OCI-LY3 (cell line): ENCODE measurements around the gene SECTM1.
A peak's percentile ranks its signal among the peaks of the same experiment; 100 is the strongest.

Source experiments
- H2AFZ ChIP-seq: fragments of 200-600, 300-600 bp; shearing (Covaris generic); 2 replicates; pipeline ENCODE4 v1.6.0; 2014; ENCODE audit warnings: antibody characterized with exemption, low read depth, low read length
- H3K27ac ChIP-seq: fragments of 200-600, 300-600 bp; sonication (generic); 2 replicates; pipeline ENCODE4 v1.5.1; 2014; ENCODE audit warnings: mild to moderate bottlenecking, low read length, moderate library complexity, mixed read lengths
- H3K27me3 ChIP-seq: fragments of 200-600, 300-600 bp; sonication (generic); 2 replicates; pipeline ENCODE4 v1.6.1; 2014; ENCODE audit warnings: low read depth, low read length, mixed read lengths
- H3K36me3 ChIP-seq: fragments of 200-600, 300-600 bp; sonication (generic); replicated peaks from 2 replicates; pipeline ENCODE3; 2014; ENCODE audit warnings: low read depth, low read length, mixed read lengths
- H3K4me1 ChIP-seq: fragments of 300-600, 200-600 bp; sonication (generic); 2 replicates; pipeline ENCODE4 v1.6.1; 2014; ENCODE audit warnings: low read length, mixed read lengths
- H3K4me2 ChIP-seq: fragments of 200-600, 300-600 bp; sonication (generic); 2 replicates; pipeline ENCODE4 v1.6.1; 2014; ENCODE audit warnings: low read length, mixed read lengths
- H3K4me3 ChIP-seq: fragments of 300-600, 200-600 bp; sonication (generic); 2 replicates; pipeline ENCODE4 v1.5.1; 2014; ENCODE audit warnings: antibody characterized with exemption, mild to moderate bottlenecking, low read length, moderate library complexity
- H3K79me2 ChIP-seq: fragments of 300-600, 200-600 bp; shearing (Covaris generic); 2 replicates; pipeline ENCODE4 v1.6.1; 2014; ENCODE audit warnings: mild to moderate bottlenecking, low read length, mixed read lengths
- H3K9ac ChIP-seq: fragments of 300-600, 200-600 bp; shearing (Covaris generic); 2 replicates; pipeline ENCODE4 v1.6.0; 2014; ENCODE audit warnings: mild to moderate bottlenecking, low read length, moderate library complexity
- H3K9me3 ChIP-seq: fragments of 200-600, 300-600 bp; shearing (Covaris generic); 2 replicates; pipeline ENCODE4 v1.6.1; 2014; ENCODE audit warnings: low read length, mixed read lengths; ENCODE audit not compliant: insufficient read depth
- H4K20me1 ChIP-seq: fragments of 200-600, 300-600 bp; sonication (generic); 2 replicates; pipeline ENCODE4 v1.6.1; 2016; ENCODE audit warnings: low read length, mixed read lengths; ENCODE audit not compliant: insufficient read depth
- CTCF ChIP-seq: fragments of 200-600, 300-600 bp; sonication (generic); IDR thresholded peaks from 2 replicates; pipeline ENCODE4 v1.5.1; 2014; ENCODE audit warnings: antibody characterized with exemption, low read length, low read depth
- EZH2phosphoT487 ChIP-seq: fragments of 200-600 bp; shearing (Covaris generic); IDR thresholded peaks from 2 replicates; pipeline ENCODE4 v1.6.1; 2018; ENCODE audit warnings: antibody characterized with exemption, mixed run types, low read depth

SECTM1 gene

GRCh38 chr17:82331345-82331939 lies 2.1 kb downstream of the SECTM1 start:
- no peak for TF ChIP-seq CTCF
- TF ChIP-seq EZH2phosphoT487: no peak
- Histone ChIP-seq H3K4me2 (no peak overlapping the region), H3K36me3 (no peaks in the 10 kb centered on the region), H2AFZ (no peak overlapping the region), H3K27me3 (peaks cover 21% of the 10 kb centered on the region), H3K4me1 (peaks cover 37% of the 10 kb centered on the region), H3K9ac (no peak overlapping the region), H3K27ac (no peak overlapping the region), H4K20me1 (no peaks in the 10 kb centered on the region), H3K4me3 (no peak overlapping the region), H3K79me2 (no peaks in the 10 kb centered on the region), H3K9me3 (no peaks in the 10 kb centered on the region)

GRCh38 chr17:82330322-82331239 lies 3.0 kb downstream of the SECTM1 start:
- Histone ChIP-seq H3K4me2 (peak overlapping the region; percentile 20), H3K9ac (no peak overlapping the region), H3K9me3 (no peaks in the 10 kb centered on the region), H3K79me2 (no peaks in the 10 kb centered on the region), H3K27me3 (peaks cover 22% of the 10 kb centered on the region), H4K20me1 (no peaks in the 10 kb centered on the region), H3K4me3 (no peak overlapping the region), H3K27ac (no peak overlapping the region), H2AFZ (no peak overlapping the region), H3K4me1 (peaks cover 28% of the 10 kb centered on the region), H3K36me3 (no peaks in the 10 kb centered on the region)
- TF ChIP-seq EZH2phosphoT487 (no peak), CTCF (no peak)

- H3K36me3 ChIP-seq: no peaks in the 10 kb centered on the region
- H3K4me1 ChIP-seq: peaks cover 24% of the 10 kb centered on the region
- H3K27ac ChIP-seq: no peak overlapping the region
- H3K79me2 ChIP-seq: no peaks in the 10 kb centered on the region
- peaks cover 28% of the 10 kb centered on the region for H3K27me3 ChIP-seq
- TF ChIP-seq CTCF (no peak), EZH2phosphoT487 (no peak)
- no peak overlapping the region for H3K4me3 ChIP-seq
- no peak overlapping the region for H2AFZ ChIP-seq
- H3K9me3 ChIP-seq: no peaks in the 10 kb centered on the region
- H4K20me1 ChIP-seq: no peaks in the 10 kb centered on the region
- peak overlapping the region; percentile 20; the same call in 1 of the 2 replicates for H3K4me2 ChIP-seq
- H3K9ac ChIP-seq: no peak overlapping the region
Observed at GRCh38 chr17:82329683-82330321, 3.8 kb downstream of the SECTM1 start.

- Histone ChIP-seq H3K79me2 (no peaks in the 10 kb centered on the region), H3K4me3 (no peak overlapping the region), H3K4me1 (peaks cover 23% of the 10 kb centered on the region), H3K9me3 (no peaks in the 10 kb centered on the region), H4K20me1 (no peaks in the 10 kb centered on the region), H2AFZ (no peak overlapping the region), H3K27me3 (peaks cover 32% of the 10 kb centered on the region), H3K9ac (no peak overlapping the region), H3K36me3 (no peaks in the 10 kb centered on the region), H3K27ac (no peak overlapping the region), H3K4me2 (no peak overlapping the region)
- TF ChIP-seq EZH2phosphoT487 (no peak), CTCF (no peak)
Observed at GRCh38 chr17:82328994-82329507, 4.5 kb downstream of the SECTM1 start.
